Effector memory CD8-positive, alpha-beta T cell (primary cell): ENCODE results near the gene RGL2.
"Not testable (repeated sequence)": the region's sequence is repeated elsewhere in the genome, so short reads cannot be mapped to it uniquely, and the experiment has no call there.

Source experiments
- ATAC-seq: fragments of 150-1000 bp; cut with Tn5 transposase; replicated peaks from 2 replicates; pipeline ENCODE4 v1.10.0; 2021; ENCODE audit warnings: mild to moderate bottlenecking, moderate library complexity
- DNase-seq, 3 experiments: peaks; one replicate each; pipeline ENCODE4 v3.0.0; 2021
- H3K27ac Mint-ChIP-seq, 2 donors: one replicate each; pipeline ENCODE4 v1.8.0; 2022; ENCODE audit warnings: mild to moderate bottlenecking in 2 of 2, mixed read lengths in 2 of 2, moderate library complexity in 2 of 2
- H3K27me3 Mint-ChIP-seq, 2 donors: one replicate each; pipeline ENCODE4 v1.8.0; 2022; ENCODE audit warnings: mixed read lengths in 2 of 2
- H3K36me3 Mint-ChIP-seq: one replicate; pipeline ENCODE4 v1.8.0; 2022; ENCODE audit warnings: mild to moderate bottlenecking, moderate library complexity, mixed read lengths; ENCODE audit not compliant: insufficient read depth
- H3K4me1 Mint-ChIP-seq, 2 donors: one replicate each; pipeline ENCODE4 v1.8.0; 2022; ENCODE audit warnings: low read depth in 2 of 2, mixed read lengths in 2 of 2
- H3K4me3 Mint-ChIP-seq, 2 donors: one replicate each; pipeline ENCODE4 v1.8.0; 2022; ENCODE audit warnings: mild to moderate bottlenecking in 2 of 2, mixed read lengths in 2 of 2, moderate library complexity in 2 of 2
- H3K9me3 Mint-ChIP-seq, 2 donors: one replicate each; pipeline ENCODE4 v1.8.0; 2022; ENCODE audit warnings: mixed read lengths in 2 of 2

The RGL2 gene

GRCh38 chr6:33296797-33297405, 1.8 kb downstream of the RGL2 start:
- DNase-seq (no peak), ATAC-seq (no peak)
- Mint-ChIP-seq H3K4me3 (peak overlapping the region; percentile 97 to 98), H3K36me3 (peaks cover 74% of the 10 kb centered on the region), H3K9me3 (no peaks in the 10 kb centered on the region), H3K27ac (peak overlapping the region; percentile 69 to 98), H3K4me1 (peaks cover 23 to 41% of the 10 kb centered on the region in 2 donors), H3K27me3 (no peaks in the 10 kb centered on the region)

- peaks cover 70% of the 10 kb centered on the region for H3K36me3 Mint-ChIP-seq
- ATAC-seq: no peak
- H3K9me3 Mint-ChIP-seq: no peaks in the 10 kb centered on the region
- DNase-seq: no peak
- H3K4me1 Mint-ChIP-seq: peaks cover 27 to 42% of the 10 kb centered on the region in 2 donors
- H3K27ac Mint-ChIP-seq: no peak overlapping the region
- H3K4me3 Mint-ChIP-seq: no peak overlapping the region
- H3K27me3 Mint-ChIP-seq: no peaks in the 10 kb centered on the region
Measured at GRCh38 chr6:33295621-33296369, 2.9 kb downstream of the RGL2 start.

- DNase-seq: no peak
- H3K4me3 Mint-ChIP-seq: no peak overlapping the region
- H3K27ac Mint-ChIP-seq: no peak overlapping the region
- ATAC-seq: no peak
- peaks cover 58% of the 10 kb centered on the region for H3K36me3 Mint-ChIP-seq
- no peaks in the 10 kb centered on the region for H3K9me3 Mint-ChIP-seq
- no peaks in the 10 kb centered on the region for H3K27me3 Mint-ChIP-seq
- peaks cover 27 to 44% of the 10 kb centered on the region in 2 donors for H3K4me1 Mint-ChIP-seq
Measured at GRCh38 chr6:33294086-33294823, 4.5 kb downstream of the RGL2 start.

GRCh38 chr6:33292996-33293682, 5.6 kb downstream of the RGL2 start:
- H3K36me3 Mint-ChIP-seq: peaks cover 51% of the 10 kb centered on the region
- H3K9me3 Mint-ChIP-seq: no peaks in the 10 kb centered on the region
- no peaks in the 10 kb centered on the region for H3K27me3 Mint-ChIP-seq
- DNase-seq (no peak), ATAC-seq (no peak)
- no peak overlapping the region for H3K27ac Mint-ChIP-seq
- peaks cover 32 to 46% of the 10 kb centered on the region in 2 donors for H3K4me1 Mint-ChIP-seq
- H3K4me3 Mint-ChIP-seq: no peak overlapping the region

- no peaks in the 10 kb centered on the region for H3K27me3 Mint-ChIP-seq
- ATAC-seq (no peak), DNase-seq (no peak)
- peaks cover 36 to 37% of the 10 kb centered on the region in 2 donors for H3K4me1 Mint-ChIP-seq
- peaks cover 41% of the 10 kb centered on the region for H3K36me3 Mint-ChIP-seq
- H3K27ac Mint-ChIP-seq: peak overlapping the region in 1 of 2 donors; percentile 93
- H3K9me3 Mint-ChIP-seq: no peaks in the 10 kb centered on the region
- H3K4me3 Mint-ChIP-seq: peak overlapping the region; percentile 88 to 96
Measured at GRCh38 chr6:33290459-33290858, 8.3 kb downstream of the RGL2 start.

GRCh38 chr6:33289784-33290315, 8.9 kb downstream of the RGL2 start:
- Mint-ChIP-seq H3K27ac (peak overlapping the region; percentile 93 to 95), H3K27me3 (no peaks in the 10 kb centered on the region), H3K36me3 (peaks cover 35% of the 10 kb centered on the region), H3K4me3 (peak overlapping the region; percentile 88 to 96), H3K4me1 (peaks cover 36 to 37% of the 10 kb centered on the region in 2 donors), H3K9me3 (no peaks in the 10 kb centered on the region)
- ATAC-seq (peak; percentile 3), DNase-seq (no peak)

GRCh38 chr6:33288921-33289783, 9.6 kb downstream of the RGL2 start, which contains the start of the genes PFDN6 and WDR46:
PFDN6 (plus strand) TSS chr6:33289601; CDS start chr6:33289857, 256 bp downstream.
WDR46 (minus strand) TSS chr6:33289239; CDS start chr6:33289170, 69 bp downstream.
- Mint-ChIP-seq H3K27me3 (no peaks in the 10 kb centered on the region), H3K4me1 (peaks cover 36 to 37% of the 10 kb centered on the region in 2 donors), H3K4me3 (peak within 1 kb of the TSS; percentile 88 to 96), H3K27ac (peak within 1 kb of the TSS; percentile 93 to 95), H3K9me3 (no peaks in the 10 kb centered on the region), H3K36me3 (peaks cover 36% of the 10 kb centered on the region)
- peak; percentile 95 for ATAC-seq
- DNase-seq: peak; percentile 77 to 87 (median 82)

GRCh38 chr6:33288141-33288920, 10.4 kb downstream of the RGL2 start:
- ATAC-seq: no peak
- DNase-seq: no peak
- no peaks in the 10 kb centered on the region for H3K9me3 Mint-ChIP-seq
- H3K27ac Mint-ChIP-seq: peak overlapping the region; percentile 93 to 95
- H3K4me1 Mint-ChIP-seq: peaks cover 35 to 36% of the 10 kb centered on the region in 2 donors
- H3K36me3 Mint-ChIP-seq: peaks cover 36% of the 10 kb centered on the region
- H3K27me3 Mint-ChIP-seq: no peaks in the 10 kb centered on the region
- peak overlapping the region; percentile 88 to 96 for H3K4me3 Mint-ChIP-seq

- Mint-ChIP-seq H3K9me3 (no peaks in the 10 kb centered on the region), H3K4me3 (peak overlapping the region; percentile 88 to 96), H3K27ac (peak overlapping the region in 1 of 2 donors; percentile 65), H3K36me3 (peaks cover 40% of the 10 kb centered on the region), H3K4me1 (peaks cover 35 to 36% of the 10 kb centered on the region in 2 donors), H3K27me3 (no peaks in the 10 kb centered on the region)
- ATAC-seq: no peak
- no peak for DNase-seq
Measured at GRCh38 chr6:33286946-33287914, 11.5 kb downstream of the RGL2 start.

- H3K27ac Mint-ChIP-seq: not testable (repeated sequence)
Measured at GRCh38 chr6:33285214-33285613, 13.5 kb downstream of the RGL2 start.

GRCh38 chr6:33280539-33280938, 18.2 kb downstream of the RGL2 start:
- DNase-seq: no peak
- H3K9me3 Mint-ChIP-seq: no peaks in the 10 kb centered on the region
- no peaks in the 10 kb centered on the region for H3K27me3 Mint-ChIP-seq
- peak overlapping the region; percentile 26 to 59 for H3K27ac Mint-ChIP-seq
- H3K4me1 Mint-ChIP-seq: peaks cover 25 to 30% of the 10 kb centered on the region in 2 donors
- peaks cover 52% of the 10 kb centered on the region for H3K36me3 Mint-ChIP-seq
- no peak for ATAC-seq
- no peak overlapping the region for H3K4me3 Mint-ChIP-seq

More at GRCh38 chr6:33285214-33285613, 13.5 kb downstream of the RGL2 start:
- H3K4me3 Mint-ChIP-seq, ATAC-seq, H3K27me3 Mint-ChIP-seq, H3K9me3 Mint-ChIP-seq, DNase-seq: not testable (repeated sequence)
- peaks cover 40% of the 10 kb centered on the region for H3K36me3 Mint-ChIP-seq
- H3K4me1 Mint-ChIP-seq: peaks cover 23 to 32% of the 10 kb centered on the region in 2 donors
